H1 (cell line): ENCODE data around the gene CHRM4. TPM values are rescaled to one million over a fixed set of nuclear protein-coding genes. Genes with fewer than 3 reads are reported as not detected.

Experiments
- ATF3 ChIP-seq: IDR thresholded peaks from 2 replicates; pipeline ENCODE4 v1.6.1; 2011; ENCODE audit warnings: low read depth, mild to moderate bottlenecking, low read length; ENCODE audit not compliant: insufficient read depth
- CEBPB ChIP-seq: IDR thresholded peaks from 2 replicates; pipeline ENCODE4 v1.6.1; 2012; ENCODE audit warnings: low read depth, low read length
- E2F6 ChIP-seq: IDR thresholded peaks from 2 replicates; pipeline ENCODE4 v1.6.1; 2012; ENCODE audit warnings: inconsistent platforms
- GABPA ChIP-seq: IDR thresholded peaks from 2 replicates; pipeline ENCODE4 v1.6.1; 2011; ENCODE audit warnings: mild to moderate bottlenecking, low read length, moderate library complexity, borderline replicate concordance; ENCODE audit not compliant: insufficient read depth
- HDAC2 ChIP-seq, 2 experiments: fragments of 300-600 bp in 1 of 2; sonication (generic) in 1 of 2; IDR thresholded peaks; 2 replicates each; pipeline ENCODE4 v1.6.1; 2011 to 2012; ENCODE audit warnings: low read depth in 2 of 2, low read length in 2 of 2, mild to moderate bottlenecking in 2 of 2, moderate library complexity in 2 of 2, borderline replicate concordance in 1 of 2, inconsistent platforms in 1 of 2
- KDM4A ChIP-seq: IDR thresholded peaks from one replicate; pipeline ENCODE4 v1.7.1; 2012; ENCODE audit warnings: low read depth, mild to moderate bottlenecking, moderate library complexity, low read length, inconsistent platforms; ENCODE audit not compliant: severe bottlenecking
- SIX5 ChIP-seq: IDR thresholded peaks from 2 replicates; pipeline ENCODE4 v1.6.1; 2011; ENCODE audit warnings: mild to moderate bottlenecking, low read depth, low read length
- SP4 ChIP-seq: IDR thresholded peaks from 2 replicates; pipeline ENCODE4 v1.6.1; 2012; ENCODE audit warnings: low read length, inconsistent platforms
- YY1 ChIP-seq: IDR thresholded peaks from 2 replicates; pipeline ENCODE4 v1.6.1; 2011; ENCODE audit warnings: low read depth, mild to moderate bottlenecking, low read length
- ZNF274 ChIP-seq: IDR thresholded peaks from 2 replicates; pipeline ENCODE4 v1.7.0; 2012; ENCODE audit warnings: low read length, borderline replicate concordance; ENCODE audit errors: extremely low read depth
- polyA plus RNA-seq, 7 experiments: library from polyadenylated mRNA; depleted of rRNA in 3 of 7; stranded (reverse) in 5 of 7; unstranded in 2 of 7; fragments of >200 nt in 5 of 7; fragments of 200-250 nt in 2 of 7; gene quantifications; 1 replicate in 5 of 7; 2 replicates in 1 of 7; 4 replicates in 1 of 7; pipeline versions ENCODE4 v1.2.1 to v1.2.3, GENCODE V29; 2011 to 2013; ENCODE audit warnings: missing spikeins in 2 of 7, mixed read lengths in 2 of 7
- total RNA-seq: library from RNA; stranded (reverse); fragmentation: NEBNext Ultra II Directional; extraction: Animal tissue kit (Norgen Biotek cat#: 25700); gene quantifications from 2 replicates; pipeline ENCODE4 v1.2.1, GENCODE V29; 2021
- TF ChIP-seq, protein P1 (sequence below): fragments of 300-600 bp; sonication (generic); IDR thresholded peaks from 2 replicates; pipeline ENCODE4 v1.7.1; 2012; ENCODE audit warnings: low read length, moderate library complexity, mild to moderate bottlenecking, inconsistent platforms; ENCODE audit not compliant: insufficient replicate concordance

Gene CHRM4
- total and polyA plus RNA-seq, 2 of the 8 experiments (the other 6 are each of a cell fraction or from before 2014, with no cell fraction given): 1.1 to 1.3 TPM

DNA sequence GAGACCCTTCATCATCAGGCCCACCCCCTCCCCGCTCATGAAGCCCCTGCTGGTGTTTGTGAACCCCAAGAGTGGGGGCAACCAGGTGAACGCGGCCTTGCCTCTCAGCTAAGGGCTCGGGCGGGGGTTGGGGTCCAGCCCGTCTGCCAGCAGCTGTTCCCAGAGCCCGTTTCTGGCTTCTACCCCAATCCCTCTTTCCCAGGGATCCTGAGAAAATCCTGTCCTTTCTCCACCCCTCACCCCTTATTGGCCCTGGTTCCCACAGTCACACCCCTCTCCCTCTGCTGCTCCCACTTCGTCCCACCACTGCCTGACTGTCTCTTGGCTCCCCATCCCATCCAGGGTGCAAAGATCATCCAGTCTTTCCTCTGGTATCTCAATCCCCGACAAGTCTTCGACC lies 19.5 kb downstream of the CHRM4 start (continued):
- TF ChIP-seq, protein P1, sequence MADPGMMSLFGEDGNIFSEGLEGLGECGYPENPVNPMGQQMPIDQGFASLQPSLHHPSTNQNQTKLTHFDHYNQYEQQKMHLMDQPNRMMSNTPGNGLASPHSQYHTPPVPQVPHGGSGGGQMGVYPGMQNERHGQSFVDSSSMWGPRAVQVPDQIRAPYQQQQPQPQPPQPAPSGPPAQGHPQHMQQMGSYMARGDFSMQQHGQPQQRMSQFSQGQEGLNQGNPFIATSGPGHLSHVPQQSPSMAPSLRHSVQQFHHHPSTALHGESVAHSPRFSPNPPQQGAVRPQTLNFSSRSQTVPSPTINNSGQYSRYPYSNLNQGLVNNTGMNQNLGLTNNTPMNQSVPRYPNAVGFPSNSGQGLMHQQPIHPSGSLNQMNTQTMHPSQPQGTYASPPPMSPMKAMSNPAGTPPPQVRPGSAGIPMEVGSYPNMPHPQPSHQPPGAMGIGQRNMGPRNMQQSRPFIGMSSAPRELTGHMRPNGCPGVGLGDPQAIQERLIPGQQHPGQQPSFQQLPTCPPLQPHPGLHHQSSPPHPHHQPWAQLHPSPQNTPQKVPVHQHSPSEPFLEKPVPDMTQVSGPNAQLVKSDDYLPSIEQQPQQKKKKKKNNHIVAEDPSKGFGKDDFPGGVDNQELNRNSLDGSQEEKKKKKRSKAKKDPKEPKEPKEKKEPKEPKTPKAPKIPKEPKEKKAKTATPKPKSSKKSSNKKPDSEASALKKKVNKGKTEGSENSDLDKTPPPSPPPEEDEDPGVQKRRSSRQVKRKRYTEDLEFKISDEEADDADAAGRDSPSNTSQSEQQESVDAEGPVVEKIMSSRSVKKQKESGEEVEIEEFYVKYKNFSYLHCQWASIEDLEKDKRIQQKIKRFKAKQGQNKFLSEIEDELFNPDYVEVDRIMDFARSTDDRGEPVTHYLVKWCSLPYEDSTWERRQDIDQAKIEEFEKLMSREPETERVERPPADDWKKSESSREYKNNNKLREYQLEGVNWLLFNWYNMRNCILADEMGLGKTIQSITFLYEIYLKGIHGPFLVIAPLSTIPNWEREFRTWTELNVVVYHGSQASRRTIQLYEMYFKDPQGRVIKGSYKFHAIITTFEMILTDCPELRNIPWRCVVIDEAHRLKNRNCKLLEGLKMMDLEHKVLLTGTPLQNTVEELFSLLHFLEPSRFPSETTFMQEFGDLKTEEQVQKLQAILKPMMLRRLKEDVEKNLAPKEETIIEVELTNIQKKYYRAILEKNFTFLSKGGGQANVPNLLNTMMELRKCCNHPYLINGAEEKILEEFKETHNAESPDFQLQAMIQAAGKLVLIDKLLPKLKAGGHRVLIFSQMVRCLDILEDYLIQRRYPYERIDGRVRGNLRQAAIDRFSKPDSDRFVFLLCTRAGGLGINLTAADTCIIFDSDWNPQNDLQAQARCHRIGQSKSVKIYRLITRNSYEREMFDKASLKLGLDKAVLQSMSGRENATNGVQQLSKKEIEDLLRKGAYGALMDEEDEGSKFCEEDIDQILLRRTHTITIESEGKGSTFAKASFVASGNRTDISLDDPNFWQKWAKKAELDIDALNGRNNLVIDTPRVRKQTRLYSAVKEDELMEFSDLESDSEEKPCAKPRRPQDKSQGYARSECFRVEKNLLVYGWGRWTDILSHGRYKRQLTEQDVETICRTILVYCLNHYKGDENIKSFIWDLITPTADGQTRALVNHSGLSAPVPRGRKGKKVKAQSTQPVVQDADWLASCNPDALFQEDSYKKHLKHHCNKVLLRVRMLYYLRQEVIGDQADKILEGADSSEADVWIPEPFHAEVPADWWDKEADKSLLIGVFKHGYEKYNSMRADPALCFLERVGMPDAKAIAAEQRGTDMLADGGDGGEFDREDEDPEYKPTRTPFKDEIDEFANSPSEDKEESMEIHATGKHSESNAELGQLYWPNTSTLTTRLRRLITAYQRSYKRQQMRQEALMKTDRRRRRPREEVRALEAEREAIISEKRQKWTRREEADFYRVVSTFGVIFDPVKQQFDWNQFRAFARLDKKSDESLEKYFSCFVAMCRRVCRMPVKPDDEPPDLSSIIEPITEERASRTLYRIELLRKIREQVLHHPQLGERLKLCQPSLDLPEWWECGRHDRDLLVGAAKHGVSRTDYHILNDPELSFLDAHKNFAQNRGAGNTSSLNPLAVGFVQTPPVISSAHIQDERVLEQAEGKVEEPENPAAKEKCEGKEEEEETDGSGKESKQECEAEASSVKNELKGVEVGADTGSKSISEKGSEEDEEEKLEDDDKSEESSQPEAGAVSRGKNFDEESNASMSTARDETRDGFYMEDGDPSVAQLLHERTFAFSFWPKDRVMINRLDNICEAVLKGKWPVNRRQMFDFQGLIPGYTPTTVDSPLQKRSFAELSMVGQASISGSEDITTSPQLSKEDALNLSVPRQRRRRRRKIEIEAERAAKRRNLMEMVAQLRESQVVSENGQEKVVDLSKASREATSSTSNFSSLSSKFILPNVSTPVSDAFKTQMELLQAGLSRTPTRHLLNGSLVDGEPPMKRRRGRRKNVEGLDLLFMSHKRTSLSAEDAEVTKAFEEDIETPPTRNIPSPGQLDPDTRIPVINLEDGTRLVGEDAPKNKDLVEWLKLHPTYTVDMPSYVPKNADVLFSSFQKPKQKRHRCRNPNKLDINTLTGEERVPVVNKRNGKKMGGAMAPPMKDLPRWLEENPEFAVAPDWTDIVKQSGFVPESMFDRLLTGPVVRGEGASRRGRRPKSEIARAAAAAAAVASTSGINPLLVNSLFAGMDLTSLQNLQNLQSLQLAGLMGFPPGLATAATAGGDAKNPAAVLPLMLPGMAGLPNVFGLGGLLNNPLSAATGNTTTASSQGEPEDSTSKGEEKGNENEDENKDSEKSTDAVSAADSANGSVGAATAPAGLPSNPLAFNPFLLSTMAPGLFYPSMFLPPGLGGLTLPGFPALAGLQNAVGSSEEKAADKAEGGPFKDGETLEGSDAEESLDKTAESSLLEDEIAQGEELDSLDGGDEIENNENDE: no peak
- TF ChIP-seq YY1 (no peak), HDAC2 (IDR thresholded peaks at IDR 0.05; ENCODE audit: borderline replicate concordance in 1 of 2, low read depth in 2 of 2, low read length in 2 of 2) (no peak), ZNF274 (no peak), GABPA (no peak), ATF3 (no peak), CEBPB (no peak), KDM4A (no peak), E2F6 (no peak), SIX5 (no peak), SP4 (no peak)
